NB4 (cell line): ENCODE results near the gene HPCAL1.

Experiments used
- DNase-seq: peaks from one replicate; pipeline ENCODE4 v3.0.0; 2010; ENCODE audit warnings: low read depth
- H3K4me3 ChIP-seq: one replicate; pipeline ENCODE4 v1.5.1; 2011; ENCODE audit warnings: mild to moderate bottlenecking, low read depth, low read length, moderate library complexity
- MYC ChIP-seq: IDR thresholded peaks from 2 replicates; pipeline ENCODE4 v1.6.1; 2011; ENCODE audit warnings: low read depth, low read length
- POLR2A ChIP-seq: IDR thresholded peaks from 2 replicates; pipeline ENCODE4 v1.6.1; 2011; ENCODE audit warnings: mild to moderate bottlenecking; ENCODE audit not compliant: insufficient read length; ENCODE audit errors: extremely low read depth
- TF ChIP-seq, protein P1 (sequence below): IDR thresholded peaks from one replicate; pipeline ENCODE4 v1.5.1; 2012; ENCODE audit warnings: low read depth, low read length
- TF ChIP-seq, protein P2 (sequence below): IDR thresholded peaks from 2 replicates; pipeline ENCODE4 v1.6.1; 2011; ENCODE audit warnings: low read depth, low read length

The HPCAL1 gene

DNA sequence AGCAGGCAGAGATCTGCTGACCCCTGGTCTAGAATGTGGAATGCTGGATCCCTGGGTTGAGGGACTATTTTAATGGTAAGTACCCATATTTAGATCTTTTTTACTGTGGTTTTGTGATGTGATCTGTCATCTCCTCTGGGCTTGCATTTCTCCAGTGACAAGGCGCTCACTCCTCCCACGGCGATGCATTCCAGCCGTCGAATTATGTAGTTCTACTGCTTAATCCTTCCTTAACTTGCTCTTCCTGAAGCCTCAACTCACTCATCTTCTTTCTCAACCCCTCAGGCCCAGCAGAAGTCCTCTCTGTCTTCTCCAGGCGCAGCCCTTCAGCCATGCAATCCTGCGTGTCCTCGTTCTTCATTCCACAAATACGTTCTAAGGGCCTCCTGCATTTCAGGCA lies 51.2 kb downstream of the HPCAL1 start:
- no peak for TF ChIP-seq MYC
- TF ChIP-seq, protein P1, sequence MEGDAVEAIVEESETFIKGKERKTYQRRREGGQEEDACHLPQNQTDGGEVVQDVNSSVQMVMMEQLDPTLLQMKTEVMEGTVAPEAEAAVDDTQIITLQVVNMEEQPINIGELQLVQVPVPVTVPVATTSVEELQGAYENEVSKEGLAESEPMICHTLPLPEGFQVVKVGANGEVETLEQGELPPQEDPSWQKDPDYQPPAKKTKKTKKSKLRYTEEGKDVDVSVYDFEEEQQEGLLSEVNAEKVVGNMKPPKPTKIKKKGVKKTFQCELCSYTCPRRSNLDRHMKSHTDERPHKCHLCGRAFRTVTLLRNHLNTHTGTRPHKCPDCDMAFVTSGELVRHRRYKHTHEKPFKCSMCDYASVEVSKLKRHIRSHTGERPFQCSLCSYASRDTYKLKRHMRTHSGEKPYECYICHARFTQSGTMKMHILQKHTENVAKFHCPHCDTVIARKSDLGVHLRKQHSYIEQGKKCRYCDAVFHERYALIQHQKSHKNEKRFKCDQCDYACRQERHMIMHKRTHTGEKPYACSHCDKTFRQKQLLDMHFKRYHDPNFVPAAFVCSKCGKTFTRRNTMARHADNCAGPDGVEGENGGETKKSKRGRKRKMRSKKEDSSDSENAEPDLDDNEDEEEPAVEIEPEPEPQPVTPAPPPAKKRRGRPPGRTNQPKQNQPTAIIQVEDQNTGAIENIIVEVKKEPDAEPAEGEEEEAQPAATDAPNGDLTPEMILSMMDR: no peak
- TF ChIP-seq, protein P2, sequence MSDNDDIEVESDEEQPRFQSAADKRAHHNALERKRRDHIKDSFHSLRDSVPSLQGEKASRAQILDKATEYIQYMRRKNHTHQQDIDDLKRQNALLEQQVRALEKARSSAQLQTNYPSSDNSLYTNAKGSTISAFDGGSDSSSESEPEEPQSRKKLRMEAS: no peak
- no peak for TF ChIP-seq POLR2A
- no peak for DNase-seq
- H3K4me3 ChIP-seq: no peak overlapping the region

DNA sequence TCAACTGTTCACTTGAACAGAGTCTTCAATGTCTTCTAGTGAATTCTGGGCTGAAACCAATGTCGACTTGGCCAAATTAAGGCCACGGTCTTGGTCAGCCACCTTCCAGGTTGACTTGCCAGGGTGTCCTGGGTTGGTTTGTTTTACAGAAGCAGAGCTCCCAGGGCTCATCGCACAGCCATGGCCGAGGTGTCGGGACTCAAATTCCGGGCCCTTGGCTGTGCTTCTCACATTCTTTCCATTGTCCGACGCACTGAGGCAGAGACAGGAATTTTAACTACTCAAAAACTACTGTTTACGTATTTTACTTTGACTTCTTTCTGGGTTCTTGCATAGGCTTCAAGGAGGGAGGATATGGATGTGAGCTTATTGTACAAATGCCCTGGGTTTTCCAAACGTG lies 51.7 kb downstream of the HPCAL1 start:
- no peak overlapping the region for H3K4me3 ChIP-seq
- TF ChIP-seq, protein P2: no peak
- TF ChIP-seq, protein P1: no peak
- TF ChIP-seq MYC (no peak), POLR2A (no peak)
- DNase-seq: no peak

DNA sequence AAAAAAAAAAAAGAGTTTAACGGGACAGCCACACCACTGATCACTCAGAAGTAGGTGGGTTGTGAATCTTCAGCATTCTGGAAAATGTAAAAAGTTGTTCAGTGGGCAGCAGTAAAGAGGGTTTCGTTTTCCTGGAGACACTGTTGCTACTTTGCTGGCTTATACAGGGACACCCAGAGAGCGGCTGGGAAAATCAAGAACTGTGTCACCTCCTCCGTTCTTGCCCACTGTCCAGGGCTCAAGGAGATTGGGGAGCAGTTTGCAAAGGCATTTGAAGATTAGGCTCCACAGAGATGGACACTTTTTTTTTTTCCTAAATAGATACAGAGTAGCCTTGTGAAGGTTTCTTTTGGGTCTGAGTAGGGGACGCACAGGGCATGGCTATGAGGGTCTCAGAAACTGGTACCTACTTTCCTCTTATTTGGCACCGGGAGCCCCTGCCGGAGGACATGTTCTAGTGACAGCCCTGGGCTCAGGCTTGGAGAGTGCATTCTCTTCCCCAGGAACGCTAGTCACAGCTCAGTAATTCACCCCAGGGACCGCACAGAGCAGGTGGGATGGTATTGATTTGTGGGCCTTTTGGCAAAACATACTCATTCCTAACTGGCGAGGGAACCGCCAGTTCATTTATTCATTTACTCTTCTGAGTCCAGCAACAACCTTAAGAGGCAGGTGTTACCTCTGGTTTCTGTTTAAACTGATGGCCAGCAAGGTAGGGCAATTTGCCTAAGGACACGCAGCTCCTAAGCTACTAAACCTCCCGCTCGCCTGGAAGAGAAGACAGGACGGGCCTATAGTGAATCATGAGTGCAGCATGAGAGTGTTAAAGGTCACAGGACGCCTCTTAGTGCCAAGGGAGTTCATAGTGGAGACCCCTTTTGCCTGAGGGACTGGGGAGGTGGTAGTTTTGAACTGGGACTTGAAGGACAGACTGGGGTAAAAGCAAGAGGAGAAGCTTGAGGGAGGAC lies 53.1 kb downstream of the HPCAL1 start:
- TF ChIP-seq, protein P2: no peak
- DNase-seq: no peak
- no peak overlapping the region for H3K4me3 ChIP-seq

DNA sequence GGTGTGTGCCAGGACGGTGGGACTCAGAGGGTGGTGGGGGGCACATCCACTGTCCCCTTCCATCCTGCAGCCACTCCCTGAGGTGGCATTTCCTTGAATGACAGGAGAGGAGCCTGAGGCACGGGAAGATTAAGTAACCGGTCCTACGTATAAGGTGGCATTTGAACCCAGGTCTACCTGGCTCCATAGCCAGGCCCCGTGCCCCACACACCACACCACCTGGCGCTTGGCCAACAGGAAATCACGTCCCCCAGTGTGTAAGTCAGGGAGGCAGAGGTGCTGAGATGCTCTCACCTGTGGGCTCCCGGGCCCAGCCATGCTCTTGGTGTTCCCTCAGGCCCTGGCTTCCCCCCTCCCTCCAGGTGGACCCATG lies 53.7 kb downstream of the HPCAL1 start:
- no peak overlapping the region for H3K4me3 ChIP-seq
- TF ChIP-seq MYC: no peak
- no peak for TF ChIP-seq POLR2A
- TF ChIP-seq, protein P1: no peak
- TF ChIP-seq, protein P2: no peak
- no peak for DNase-seq

DNA sequence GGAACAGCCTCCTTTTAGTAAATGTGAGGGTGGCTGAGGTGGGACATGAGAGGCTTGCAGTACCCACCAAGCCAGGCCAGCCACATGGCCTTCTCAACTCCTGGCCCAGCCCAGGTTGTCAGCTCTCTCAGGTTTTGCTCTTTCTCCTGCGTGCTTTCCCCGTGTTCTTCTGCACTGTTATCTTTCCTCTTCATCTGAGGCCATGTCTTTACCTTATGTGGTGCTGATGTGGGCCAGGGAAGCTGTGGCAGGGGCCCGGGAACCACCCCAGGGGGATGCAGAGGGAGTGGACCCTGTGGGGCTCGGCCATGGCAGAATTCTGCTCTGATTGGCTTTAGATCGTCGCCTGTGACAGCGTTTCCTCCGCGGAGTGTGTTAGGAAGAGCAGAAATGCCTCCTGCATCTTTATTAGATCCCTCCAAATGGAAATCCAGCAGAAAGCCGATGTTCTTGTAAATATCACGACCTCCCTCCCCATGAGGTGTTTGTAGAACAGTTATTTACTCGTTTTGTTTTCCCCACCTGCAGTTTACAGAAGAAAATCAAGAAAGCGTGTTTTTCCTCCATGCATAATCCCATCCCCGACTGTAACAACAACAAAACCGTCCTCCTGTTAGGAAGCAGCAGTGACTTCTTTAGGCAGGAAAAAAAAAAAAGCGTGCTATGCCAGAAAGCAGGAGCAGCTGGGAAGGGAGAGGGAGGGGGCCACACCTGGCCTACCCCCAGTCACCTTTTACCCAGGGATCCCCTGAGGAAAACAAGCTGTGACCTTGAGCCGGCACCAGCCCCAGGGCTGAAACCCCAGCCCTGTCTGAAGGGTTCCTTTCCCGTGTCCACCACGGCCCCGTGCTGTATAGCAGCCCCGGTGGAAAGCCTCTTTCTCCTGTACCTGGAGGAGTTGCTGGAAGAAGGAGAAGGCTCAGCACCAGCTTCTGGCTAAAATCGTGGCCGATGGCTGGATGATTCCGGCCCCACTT lies 54.8 kb downstream of the HPCAL1 start:
- TF ChIP-seq, protein P2: no peak
- TF ChIP-seq MYC (no peak), POLR2A (no peak)
- TF ChIP-seq, protein P1: no peak
- H3K4me3 ChIP-seq: no peak overlapping the region
- no peak for DNase-seq

DNA sequence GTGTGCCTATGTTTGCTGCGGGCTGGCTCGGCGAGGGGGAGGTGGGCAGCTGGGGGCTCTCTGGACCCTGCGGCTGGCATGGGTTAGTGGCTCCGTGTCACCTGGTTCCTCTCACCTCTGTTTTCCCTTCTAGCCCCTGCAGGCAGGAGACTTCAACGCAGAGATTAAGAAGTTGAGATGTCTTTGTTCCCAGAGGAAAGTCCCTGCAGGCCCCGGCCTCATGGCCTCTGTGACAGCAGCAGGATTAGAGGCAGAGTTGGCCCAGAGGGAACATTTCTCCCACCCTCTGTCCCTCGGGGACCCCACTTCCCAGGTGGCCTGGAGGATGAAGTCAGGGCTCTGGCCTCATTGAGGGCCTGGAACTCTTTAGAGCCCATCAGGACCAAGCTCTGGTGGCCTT lies 56.5 kb downstream of the HPCAL1 start:
- H3K4me3 ChIP-seq: no peak overlapping the region
- no peak for DNase-seq
- TF ChIP-seq, protein P2: no peak
- no peak for TF ChIP-seq POLR2A
- no peak for TF ChIP-seq MYC
- TF ChIP-seq, protein P1: no peak
